ENCODE results near the gene DNLZ. TPM values are rescaled to one million over a fixed set of nuclear protein-coding genes. Genes with fewer than 3 reads are reported as not detected.
"Not testable (repeated sequence)": the region's sequence is repeated elsewhere in the genome, so short reads cannot be mapped to it uniquely, and the experiment has no call there.

DNLZ gene
- 12.1 TPM for total RNA-seq

DNA sequence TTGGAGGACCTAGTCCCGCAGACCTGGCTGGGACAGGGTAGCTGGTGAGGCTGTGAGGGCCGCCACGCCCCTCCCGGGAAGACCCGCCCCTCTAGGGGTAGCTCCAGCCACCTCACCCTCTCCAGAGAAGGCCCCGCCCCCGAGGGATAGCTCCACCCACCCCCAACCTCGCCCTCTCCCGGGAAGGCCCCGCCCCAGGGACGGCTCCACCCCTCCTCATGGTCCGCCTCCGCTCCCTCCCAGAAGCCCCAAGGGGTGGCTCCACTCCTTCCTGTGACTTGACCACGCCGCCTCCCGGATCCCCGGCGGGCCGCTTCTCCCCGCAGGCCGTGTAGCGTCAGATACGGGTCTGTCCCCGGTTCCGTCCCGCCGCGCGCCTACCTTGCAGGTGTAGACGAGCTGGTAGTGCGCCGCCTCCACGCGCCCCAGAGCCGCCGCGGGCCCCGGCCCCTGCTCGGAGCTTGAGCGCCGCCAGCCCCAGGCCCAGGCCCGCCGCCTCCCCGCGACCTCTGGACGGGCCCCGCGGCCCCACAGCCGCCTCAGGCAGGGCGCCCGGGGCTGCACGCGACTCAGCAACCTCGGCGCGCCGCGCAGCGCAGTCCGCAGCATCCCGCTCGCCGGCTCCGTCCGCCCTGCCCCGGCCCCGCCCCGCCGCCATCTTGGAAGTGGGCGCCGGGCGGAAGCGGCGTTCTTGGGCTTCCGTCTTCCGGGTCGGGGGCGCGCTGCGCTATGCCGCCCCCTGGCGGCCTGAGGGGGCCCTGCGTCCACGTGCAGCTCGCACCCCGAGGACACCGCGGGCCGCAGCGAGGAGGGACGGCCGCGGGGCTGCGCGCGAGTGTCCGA, at the start of gene DNLZ:
Gene DNLZ, minus strand, starts transcription at position 639 of the 843 bp plus-strand sequence. Its CDS starts 30 bp downstream, at position 609.
- ATAC-seq, result peak; percentile 95

DNA sequence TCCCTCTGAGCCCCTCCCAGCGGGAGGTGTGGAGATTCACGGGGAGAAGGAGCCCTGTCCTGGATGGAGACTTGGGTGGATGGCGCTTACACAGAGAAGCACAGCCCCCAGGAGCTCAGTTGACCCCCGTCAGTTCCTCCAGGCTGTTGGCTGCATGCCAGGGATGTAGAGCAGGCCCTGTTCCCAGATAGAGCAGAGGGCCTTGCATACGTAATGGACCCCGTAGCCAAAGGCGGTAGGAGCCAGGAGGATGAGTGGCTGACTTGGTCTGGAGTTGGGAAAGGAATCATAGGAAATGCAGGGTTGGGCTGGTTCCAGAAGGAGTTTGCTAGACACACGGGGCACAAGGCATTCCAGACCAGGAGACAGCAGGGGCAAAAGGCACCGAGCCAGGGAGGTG, 49.4 kb upstream of the DNLZ start:
- no peak for ATAC-seq

DNA sequence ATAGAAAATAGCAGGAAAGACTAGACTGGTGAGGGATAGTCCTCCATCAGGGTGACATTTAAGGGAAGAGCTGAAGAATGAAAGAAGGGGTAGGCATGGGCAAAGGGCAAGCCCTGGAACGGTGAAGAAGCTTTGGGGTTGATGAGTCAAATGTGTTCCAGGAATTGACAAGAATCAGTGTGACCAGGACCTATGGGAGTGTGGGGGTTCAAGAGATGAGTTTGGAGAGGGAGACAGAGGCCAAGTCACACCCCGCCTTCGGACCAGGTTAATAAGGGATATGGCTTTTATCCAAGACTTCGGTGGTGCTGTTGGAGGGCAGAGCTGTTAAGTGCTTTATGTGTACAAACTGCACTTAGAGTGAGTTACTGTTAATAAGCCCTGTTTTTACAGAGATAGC, 47.8 kb upstream of the DNLZ start:
- no peak for ATAC-seq

DNA sequence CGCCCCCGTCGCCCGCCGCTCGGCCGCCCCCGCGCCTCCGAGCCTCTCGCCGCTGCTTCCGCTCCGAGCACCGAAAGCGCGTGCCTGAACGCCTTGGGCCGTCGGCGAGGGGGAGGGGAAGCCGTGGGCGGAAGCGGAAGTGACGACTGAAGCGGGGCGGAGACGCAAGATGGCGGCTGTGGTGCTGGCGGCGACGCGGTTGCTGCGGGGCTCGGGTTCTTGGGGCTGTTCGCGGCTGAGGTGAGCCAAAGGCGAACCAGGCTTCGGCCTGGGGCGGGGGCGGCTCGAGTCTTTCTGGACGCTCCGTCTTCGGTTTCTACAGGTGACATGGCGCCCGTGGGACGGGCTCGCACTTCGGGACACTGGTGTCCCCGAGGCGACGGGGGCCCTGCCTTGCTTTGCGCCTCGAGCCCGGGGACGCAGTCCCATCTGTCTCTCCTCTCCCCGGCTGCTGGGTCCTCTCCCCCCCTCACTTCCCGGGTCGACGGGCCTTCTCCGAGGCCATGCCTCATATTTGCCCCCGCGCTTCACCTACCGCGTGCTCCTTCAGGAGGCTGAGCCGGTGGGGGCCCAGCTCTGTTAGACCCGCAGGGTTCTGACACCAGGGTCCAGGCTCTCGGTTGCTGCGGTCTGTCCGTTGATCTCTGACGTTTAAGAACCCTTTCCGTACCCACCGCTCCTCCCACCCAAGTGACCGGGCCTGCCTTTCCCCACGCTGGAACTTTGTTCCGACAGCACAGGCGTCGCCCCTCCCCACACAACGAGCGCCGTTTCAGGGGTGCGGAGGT, 47.1 kb upstream of the DNLZ start, which contains the start of the genes ENTR1 and PMPCA:
Gene ENTR1, minus strand, starts transcription at position 115 of the 788 bp plus-strand sequence. CDS start 217 bp downstream, outside the sequence.
Gene PMPCA, plus strand, starts transcription at position 159 of the 788 bp plus-strand sequence. Its CDS starts 11 bp downstream, at position 170.
- peak; percentile 85 for ATAC-seq

DNA sequence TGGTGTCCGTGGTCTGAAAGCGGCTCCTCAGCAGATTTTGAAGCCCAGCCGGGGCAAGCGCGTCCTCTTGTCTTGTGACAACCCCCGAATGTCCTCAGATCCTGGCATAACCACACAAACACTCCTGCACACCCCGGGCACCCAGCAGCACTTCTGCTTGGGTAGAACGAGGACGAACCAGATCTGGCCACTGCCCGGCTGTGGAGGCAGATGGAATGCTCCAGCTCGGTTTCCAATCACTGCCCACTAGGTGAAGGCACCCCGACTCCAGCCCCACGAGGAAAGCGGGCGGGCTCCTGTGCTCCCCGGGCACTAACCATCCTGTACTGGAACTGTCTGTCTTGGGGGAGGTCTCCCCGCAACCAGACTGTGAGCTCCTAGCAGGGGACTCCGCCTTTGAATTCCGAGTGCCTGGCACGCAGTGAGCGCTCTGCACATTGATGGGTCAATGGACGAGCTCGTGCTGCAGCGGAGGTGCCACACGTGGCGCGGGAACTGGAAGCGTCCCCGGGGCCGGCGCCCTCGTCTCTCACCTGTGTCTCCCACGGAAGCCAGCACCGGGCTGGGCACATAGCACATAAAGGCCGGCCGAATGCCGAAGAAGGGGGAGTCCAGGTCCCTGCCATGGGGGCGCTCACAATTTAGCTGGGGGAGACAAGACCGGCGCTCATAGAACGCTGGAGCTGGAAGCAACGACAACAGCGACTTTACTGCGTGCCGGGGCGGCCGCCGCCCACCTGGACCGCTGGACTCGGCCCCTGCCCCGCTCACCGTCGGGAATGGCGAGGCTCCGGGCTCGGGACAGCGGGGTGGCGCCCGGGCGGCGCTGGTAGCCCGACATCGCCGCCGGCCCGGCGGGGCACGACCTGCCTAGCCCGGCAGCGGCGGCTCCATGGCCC, 46.3 kb upstream of the DNLZ start:
- ATAC-seq, result peak; percentile 30

DNA sequence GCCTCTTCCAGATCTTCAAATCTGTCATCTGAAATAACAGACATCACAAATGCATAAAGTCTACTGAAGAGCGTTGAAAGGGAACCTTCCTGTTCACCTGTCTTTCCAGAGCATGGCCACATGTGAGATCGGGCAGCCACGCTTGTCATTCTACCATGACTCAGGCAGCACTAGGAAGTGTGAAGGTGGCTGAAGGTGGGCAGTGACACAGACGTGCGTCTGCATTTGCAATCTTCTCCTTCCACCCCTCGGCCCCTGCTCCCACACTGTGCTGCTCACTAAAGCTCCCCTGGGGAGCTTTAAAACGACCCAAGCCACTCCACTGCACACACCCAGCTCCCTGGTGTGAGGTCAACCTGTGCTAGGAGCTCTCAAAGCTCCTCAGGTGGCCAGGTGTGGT, 44.4 kb upstream of the DNLZ start:
- ATAC-seq, result no peak

DNA sequence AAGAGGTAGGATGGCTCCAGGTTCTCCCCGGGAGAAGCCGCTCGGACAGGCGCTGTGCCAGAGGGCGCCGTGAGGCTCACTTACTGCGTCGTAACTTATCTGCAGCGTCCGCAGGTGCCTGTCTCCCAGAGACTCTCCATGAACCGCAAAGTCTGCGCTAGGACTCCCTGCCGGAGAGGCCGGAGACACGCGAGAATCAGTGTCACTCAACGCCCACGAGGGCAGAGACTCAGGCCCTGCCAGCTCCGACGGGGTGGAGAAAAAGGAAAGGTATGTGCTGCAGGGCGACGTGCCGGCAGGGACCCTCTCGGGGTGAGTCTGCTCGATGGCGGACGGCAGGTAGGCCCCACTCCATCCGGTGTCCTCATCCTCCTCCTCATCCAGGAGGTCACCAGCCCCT, 43.5 kb upstream of the DNLZ start:
- not testable (repeated sequence) for ATAC-seq

DNA sequence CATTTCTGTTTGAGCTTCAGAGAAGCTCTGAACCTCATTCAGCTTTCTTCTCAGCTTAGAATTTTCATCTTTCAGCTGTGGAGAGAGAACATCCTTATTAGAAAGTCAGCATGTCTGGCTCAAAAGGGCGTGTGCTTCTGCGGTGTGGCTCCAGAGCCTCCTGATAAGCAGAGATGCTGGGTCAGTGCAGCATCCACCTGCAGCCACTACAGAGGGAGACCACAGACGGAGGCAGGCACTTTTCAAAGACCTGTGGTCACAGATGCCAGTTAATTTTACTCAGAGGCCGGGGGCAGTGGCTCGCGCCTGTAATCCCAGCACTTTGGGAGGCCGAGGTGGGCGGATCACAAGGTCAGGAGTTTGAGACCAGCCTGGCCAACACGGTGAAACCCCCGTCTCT, 42.4 kb upstream of the DNLZ start:
- ATAC-seq, result not testable (repeated sequence)

DNA sequence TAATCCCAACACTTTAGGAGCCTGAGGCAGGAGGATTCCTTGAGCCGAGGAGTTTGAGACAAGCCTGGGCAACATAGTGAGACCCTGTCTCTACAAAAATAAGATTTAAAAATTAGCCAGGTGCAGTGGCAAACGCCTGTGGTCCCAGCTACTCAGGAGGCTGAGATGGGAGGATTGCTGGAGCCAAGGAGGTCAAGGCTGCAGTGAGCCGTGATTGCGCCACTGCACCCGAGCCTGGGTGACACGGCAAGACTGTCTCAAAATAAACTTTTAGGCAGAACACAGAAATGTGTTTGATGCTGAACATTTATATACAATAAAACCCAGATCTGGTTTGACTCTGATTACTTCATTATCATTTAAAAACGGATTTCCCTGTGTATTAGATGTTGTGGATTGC, 41.9 kb upstream of the DNLZ start:
- ATAC-seq, result no peak

DNA sequence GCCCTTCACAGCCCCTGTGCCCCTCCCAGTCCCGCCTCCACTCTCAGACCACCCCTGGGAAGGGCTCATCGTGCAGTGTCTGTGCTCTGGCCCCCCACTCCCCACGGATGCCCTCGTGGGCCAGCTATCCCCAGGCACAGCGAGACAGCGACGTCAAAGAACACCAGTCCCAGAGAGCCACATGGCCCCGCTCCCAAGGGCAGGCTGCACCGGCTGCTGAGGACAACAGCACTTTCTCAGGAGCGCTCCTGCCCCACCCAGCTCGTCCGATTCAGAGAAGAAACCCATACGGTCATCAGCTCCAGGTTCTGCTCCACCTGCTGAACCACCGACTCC, 41.2 kb upstream of the DNLZ start:
- no peak for ATAC-seq

DNA sequence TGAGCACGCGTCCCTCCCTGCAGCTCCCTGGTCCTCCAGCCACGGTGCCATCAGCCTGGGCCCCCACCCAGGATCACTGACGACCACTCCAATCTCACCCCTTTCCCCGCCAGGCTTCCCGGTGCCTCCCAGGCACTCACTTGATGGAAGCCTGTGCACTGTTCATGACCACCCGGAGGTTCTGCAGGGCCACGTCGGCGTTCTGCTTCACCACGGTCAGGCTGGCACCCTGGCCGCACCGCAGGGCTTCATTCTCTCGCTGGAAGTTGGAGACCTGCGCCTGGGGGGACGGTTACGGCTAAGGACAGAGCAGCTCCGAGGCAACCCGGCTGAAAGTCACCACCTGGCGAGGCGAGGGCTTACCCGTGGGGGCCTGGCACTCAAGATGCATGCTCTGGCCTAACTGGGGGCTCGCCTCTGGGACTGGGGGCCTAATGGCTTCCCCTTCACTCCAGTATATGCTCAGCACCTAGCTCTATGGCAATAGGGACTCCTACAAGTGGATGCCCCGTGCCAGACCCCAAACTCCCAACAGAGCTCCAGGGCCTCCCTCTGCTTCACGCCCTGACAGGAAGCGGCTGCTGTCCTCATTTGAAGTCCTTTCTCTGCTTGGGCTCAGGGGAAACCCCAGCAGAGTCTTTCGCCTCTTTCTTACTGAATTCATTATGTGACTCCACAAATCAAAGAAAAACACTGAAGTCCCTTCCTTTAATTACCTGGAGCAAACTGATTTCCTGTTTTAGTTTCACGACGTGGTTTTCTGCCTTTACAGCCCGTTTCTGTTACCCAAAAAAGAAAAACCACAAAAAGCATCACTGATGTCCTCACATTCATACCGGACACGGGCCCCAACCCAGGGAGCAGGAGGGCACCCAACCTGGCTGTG, 40.6 kb upstream of the DNLZ start:
- ATAC-seq, result no peak

DNA sequence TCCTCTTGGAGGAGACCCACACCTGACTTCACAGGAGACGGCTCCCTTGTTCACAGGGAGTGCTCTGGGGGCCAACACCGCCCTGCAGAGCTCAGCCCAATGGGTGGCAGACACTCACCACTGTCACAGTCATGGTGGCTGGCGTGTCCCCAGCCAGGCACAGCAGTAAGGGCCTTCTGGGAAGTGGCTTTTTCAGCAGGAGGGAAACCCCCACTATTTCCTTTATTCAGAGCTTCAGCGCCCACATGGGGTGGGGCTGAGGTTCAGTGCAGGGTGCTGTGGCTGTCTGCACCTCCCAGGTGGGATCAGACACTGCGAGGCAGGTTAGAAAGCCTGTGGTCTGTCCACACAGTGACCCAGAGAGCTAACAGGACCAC, 40.0 kb upstream of the DNLZ start:
- ATAC-seq, result peak; percentile 7

DNA sequence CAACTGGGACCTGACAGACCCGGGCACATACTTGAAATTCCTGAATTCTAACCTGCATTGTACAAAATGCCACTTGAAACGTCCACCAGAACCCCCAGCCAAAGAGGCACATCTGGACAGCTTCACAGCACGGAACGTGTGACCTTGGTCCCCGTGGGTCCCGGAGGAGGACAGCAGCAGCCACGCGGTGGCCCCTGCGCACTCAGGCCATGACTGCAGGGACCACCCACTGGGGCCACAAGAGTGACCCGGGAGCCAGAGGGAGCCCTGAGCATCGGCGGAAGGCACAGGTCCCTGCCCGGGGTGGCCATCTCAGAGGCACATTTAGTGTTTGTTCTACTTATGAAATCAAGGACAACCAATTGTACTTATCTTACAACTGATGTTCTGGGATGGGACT, 38.5 kb upstream of the DNLZ start:
- no peak for ATAC-seq

DNA sequence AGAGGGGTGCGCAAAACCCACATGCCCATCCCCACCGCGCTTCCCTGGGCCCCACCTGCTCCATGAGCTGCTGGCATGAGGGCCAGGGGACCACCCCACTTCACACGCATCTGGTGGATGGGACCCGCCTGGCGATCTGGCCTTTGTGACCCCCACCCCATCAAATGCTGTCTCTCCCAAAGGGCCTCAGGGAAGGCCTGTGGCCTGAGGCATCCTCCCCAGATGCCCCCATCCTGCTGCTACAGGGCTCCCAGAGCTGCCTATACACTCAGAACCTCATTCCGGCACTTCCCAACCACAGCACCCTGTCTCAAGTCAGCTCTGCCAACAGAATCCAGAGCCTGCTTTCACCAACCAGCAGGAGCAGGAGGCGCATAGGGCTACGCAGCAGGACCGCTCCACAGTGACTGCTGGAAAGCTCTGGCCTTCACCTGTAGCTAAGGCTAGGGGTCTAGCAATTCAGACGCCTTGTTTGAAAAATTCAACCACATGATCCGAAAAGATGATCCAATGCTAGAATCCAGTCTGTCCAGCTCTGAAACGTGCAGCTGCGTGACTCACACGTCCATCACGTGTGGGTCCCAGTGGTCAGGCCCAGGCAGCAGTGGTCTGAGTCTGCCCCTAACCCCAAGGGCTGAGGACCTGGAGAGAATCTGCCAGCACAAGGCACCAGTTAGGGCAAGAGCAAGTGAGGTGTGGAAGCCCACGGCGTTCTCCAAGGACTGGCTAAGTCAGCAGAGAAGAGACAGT, 37.8 kb upstream of the DNLZ start:
- no peak for ATAC-seq

DNA sequence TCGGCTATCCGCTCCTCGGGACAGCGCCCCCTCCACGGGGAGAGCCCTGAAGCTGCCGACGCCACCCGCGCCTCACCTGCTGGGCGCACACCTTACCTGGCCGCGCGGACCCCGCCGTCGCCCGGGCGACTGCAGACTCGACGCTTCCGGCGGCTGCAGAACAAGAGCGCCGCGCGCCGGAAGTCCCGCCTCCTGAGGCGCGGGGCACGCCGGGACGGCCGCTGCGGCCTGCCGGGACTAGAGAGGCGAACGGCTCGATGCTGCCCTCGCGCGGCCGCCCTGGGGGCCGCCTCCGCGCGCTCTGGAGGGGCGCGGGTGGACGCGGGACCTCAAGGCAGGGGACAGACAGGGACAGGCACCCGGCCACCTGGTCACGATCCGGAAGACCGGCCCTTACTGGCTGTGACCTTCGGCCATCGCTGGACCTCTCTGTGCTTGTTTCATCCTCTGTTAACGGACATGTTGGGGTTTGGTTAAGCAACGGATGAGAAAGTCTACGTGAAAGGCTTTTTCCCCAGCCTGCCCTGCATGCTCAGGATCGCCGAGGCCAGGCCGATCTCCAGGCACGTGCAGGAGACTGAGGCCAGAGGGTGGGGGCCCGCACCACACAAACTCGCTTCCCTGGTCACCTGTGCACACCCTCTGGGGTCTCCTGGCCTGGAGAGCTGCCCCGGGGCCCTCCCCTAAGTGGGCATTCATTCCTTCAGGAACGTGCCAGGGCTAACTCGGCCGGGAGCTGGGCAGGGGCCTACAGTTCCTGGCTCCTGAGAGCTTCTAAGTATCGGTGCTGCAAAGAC, 36.7 kb upstream of the DNLZ start, which contains the start of gene SNAPC4:
Gene SNAPC4, minus strand, starts transcription at position 133 of the 797 bp plus-strand sequence. CDS start 1,742 bp downstream, outside the sequence.
- peak; percentile 84 for ATAC-seq

DNA sequence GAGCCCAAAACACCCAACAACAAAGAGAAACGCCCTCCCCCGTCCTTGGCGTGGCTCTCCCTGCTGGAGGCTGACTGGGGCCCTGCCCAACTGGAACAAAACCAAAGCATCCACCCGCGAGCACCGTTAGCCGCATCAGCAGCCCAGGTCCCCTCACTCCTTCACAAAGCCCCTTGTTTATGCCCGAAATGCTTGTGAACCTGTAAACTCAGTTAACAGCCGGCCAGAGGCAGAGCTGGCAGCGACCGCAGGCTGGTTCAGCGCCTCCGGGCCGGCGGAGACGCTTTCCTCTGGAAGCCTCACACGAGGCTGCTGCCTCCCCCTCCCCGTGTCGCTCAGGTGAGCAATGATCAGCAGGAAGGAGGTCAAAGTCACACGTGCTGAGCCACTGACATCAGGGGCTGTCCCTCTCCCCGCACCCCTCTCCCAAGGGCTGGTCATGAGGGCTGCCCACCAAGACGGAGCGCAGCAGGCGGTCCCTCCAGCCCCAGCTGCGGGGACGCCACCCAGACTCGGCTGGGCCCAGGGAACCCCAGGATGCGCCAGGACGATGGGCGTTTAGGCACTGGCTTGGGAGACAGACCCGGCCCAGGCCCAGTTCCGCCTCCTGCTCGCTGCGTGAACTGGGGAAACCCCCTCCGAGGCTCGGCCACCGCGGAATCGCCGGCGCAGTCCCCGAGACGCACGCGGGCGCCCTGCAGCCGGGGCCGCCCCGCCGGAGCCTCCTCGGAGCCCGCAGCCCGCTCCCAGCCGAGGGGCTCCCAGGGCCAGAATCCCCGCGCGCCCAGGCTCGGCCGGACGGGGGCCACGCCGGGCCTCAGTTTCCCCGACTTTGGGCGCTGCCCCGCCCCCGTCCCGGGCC, 35.9 kb upstream of the DNLZ start:
- ATAC-seq, result peak; percentile 23

DNA sequence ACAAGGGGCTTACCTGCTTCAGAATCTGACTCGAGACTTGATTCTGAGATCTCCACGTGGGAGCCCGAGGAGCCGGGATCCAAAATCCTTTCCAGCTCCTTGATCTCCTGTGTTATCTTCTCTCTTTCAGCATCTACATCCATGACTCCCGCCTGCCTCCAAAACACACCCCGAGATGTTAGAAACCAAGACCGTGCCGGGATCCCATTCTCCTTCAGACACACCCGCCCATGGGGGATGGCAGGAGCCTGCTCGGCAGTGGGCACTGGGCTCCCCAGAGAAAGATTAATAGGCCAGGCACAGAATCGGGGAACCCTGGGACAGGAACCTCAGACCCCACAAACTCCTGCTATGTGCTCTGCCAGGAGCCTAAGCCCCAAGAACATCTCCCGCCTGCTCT, 34.7 kb upstream of the DNLZ start:
- ATAC-seq, result no peak

DNA sequence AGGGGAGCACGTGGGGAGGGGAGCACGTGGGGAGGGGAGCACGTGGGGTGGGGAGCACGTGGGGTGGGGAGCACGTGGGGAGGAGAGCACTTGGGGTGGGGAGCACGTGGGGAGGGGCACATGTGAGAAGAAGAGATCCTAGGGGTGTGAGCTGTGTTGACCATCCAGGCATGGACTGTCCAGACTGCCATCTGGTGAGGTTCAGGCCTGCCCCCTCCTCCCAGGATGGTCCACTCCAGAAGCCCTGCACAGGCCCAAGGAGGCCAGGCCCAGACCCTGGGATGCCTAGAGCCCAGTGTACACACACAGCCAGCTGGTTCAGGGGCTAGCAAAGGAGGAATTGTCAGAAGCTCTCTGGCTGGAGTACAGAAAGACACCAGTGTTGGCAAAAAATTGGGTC, 34.1 kb upstream of the DNLZ start:
- ATAC-seq, result no peak

DNA sequence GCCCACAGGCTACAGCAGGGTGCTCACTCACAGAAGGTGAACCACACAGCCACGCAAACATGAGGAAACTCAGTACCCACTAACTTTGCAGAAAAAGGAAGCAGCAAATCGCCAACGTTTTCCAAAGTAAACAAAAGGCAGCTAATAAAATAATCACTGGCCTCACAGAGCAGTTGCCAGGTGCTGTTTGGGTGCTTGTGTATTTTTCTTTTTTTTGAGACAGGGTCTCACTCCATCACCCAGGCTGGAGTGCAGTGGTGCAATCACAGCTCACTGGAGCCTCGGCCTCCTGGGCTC, 32.6 kb upstream of the DNLZ start:
- no peak for ATAC-seq
